GM13977 (cell line): ENCODE data around the gene KRT74.
A peak's percentile ranks its signal among the peaks of the same experiment; 100 is the strongest.

Source experiments
- DNase-seq: peaks from one replicate; pipeline ENCODE4 v3.0.0; 2012; ENCODE audit warnings: low spot score
- CTCF ChIP-seq: IDR thresholded peaks from 2 replicates; pipeline ENCODE4 v1.5.1; 2012; ENCODE audit warnings: mild to moderate bottlenecking, control low read depth; ENCODE audit not compliant: insufficient read depth; ENCODE audit errors: extremely low read depth, missing control alignments
- in situ Hi-C: fragments of 300-500 bp; cut with MboI; formaldehyde crosslinking; loops from one replicate; pipeline ENCODE4 v1.12.0; 2022; ENCODE audit warnings: low sequenced_read_pairs, low pct_unique_long_range_greater_than_20kb, mixed read lengths, inconsistent platforms; ENCODE audit not compliant: unreplicated experiment

The KRT74 gene

GRCh38 chr12:52584156-52584682 lies 10.6 kb upstream of the KRT74 start:
- no peak for TF ChIP-seq CTCF
- in situ Hi-C loops, result loop anchor here (25.0 kb wide), 1 partner anchor 403 kb away; no protein-coding TSS in a partner anchor
- no peak for DNase-seq

- in situ Hi-C loops, result loop anchor here (25.0 kb wide), 1 partner anchor 404 kb away; no protein-coding TSS in a partner anchor
- peak; percentile 66 for TF ChIP-seq CTCF
- peak; percentile 75 for DNase-seq
Measured at GRCh38 chr12:52582971-52583456, 9.4 kb upstream of the KRT74 start.

- DNase-seq, result no peak
- TF ChIP-seq CTCF, result no peak
- in situ Hi-C loops, result loop anchor here (25.0 kb wide), 1 partner anchor 405 kb away; no protein-coding TSS in a partner anchor
Measured at GRCh38 chr12:52582486-52582885, 8.8 kb upstream of the KRT74 start.

- in situ Hi-C loops, result loop anchor here (25.0 kb wide), 1 partner anchor 406 kb away; no protein-coding TSS in a partner anchor
- TF ChIP-seq CTCF, result no peak
- DNase-seq, result no peak
Measured at GRCh38 chr12:52581481-52581880, 7.8 kb upstream of the KRT74 start.

GRCh38 chr12:52581066-52581465 lies 7.4 kb upstream of the KRT74 start:
- no peak for DNase-seq
- in situ Hi-C loops, result loop anchor here (25.0 kb wide), 1 partner anchor 406 kb away; no protein-coding TSS in a partner anchor
- no peak for TF ChIP-seq CTCF

GRCh38 chr12:52580496-52580895 lies 6.9 kb upstream of the KRT74 start:
- TF ChIP-seq CTCF, result no peak
- in situ Hi-C loops, result loop anchor here (25.0 kb wide), 1 partner anchor 407 kb away; no protein-coding TSS in a partner anchor
- no peak for DNase-seq
